IPS-18c (cell line): ENCODE measurements around the gene PIGH.
A peak's percentile ranks its signal among the peaks of the same experiment; 100 is the strongest.
"Not testable (repeated sequence)": the region's sequence is repeated elsewhere in the genome, so short reads cannot be mapped to it uniquely, and the experiment has no call there.

Experiments used
- H3K4me3 ChIP-seq: 2 replicates; pipeline ENCODE4 v1.7.0; 2013; ENCODE audit warnings: low read depth, mild to moderate bottlenecking, low read length, moderate library complexity; ENCODE audit not compliant: insufficient read depth
- H3K9me3 ChIP-seq: one replicate; pipeline ENCODE4 v1.6.1; 2013; ENCODE audit warnings: mild to moderate bottlenecking, low read length, moderate library complexity; ENCODE audit not compliant: control insufficient read depth, insufficient read depth

Gene PIGH

DNA sequence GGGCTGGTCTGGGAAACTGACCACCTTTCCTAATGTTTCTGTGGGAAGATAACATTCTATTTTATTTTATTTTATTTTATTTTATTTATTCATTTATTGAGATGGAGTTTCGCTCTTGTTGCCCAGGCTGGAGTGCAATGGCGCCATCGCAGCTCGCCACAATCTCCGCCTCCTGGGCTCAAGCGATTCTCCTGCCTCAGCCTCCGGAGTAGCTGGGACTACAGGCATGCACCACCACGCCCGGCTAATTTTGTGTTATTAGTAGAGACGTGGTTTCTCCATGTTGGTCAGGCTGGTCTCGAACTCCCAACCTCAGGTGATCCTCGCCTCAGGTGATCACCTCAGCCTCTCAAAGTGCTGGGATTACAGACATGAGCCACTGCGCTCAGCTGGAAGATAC is 57.4 kb downstream of the PIGH start:
- H3K4me3 ChIP-seq, H3K9me3 ChIP-seq: not testable (repeated sequence)

DNA sequence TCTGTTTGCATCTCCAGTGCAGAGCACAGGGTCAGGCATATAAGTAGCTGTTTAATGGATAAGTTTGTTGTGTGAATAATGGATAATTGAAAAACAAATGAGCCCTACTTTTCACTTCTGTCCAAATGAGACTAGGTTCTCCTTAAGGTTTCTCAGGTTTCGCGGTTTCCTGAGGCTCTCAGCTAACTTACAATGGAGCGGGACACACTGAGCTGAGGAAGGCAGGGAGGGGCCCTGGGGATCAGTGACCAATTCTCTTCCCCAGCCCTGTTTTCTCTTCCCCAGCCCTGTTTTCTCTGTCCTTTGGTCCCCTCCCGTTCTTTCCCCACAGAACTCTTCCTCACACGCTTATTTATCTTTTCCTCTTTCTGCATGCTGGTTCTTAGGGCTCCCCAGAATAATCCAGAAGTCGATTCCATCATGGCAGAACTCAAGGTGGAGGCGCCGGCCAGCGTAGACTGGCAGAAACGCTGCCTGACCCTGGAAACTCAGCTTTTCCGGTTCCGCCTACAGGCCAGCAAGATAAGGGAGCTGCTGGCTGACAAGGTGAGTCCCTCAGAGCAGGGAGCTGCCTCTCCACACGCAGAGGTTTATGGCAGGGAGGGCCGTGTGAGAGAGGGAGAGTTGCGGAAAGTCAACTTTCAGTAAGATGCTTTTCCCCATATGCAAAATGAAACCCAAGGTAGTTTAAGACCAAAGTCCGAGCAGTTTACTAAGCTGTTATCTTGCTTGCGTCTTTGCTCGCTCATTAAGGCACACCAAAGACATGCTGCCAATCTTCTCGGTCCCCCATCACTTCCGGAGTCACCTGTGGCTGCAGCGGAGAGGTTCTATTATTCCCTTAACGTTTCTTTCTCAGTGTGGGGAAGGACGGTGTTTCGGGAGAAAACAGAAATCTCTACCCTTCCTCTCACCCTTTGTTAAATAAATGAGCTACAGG is 58.4 kb downstream of the PIGH start:
- H3K9me3 ChIP-seq: no peaks in the 10 kb centered on the region
- H3K4me3 ChIP-seq: peak overlapping the region; percentile 36; the same call in 1 of the 2 replicates
